ENCODE data around the gene FHIT. TPM values are rescaled to one million over a fixed set of nuclear protein-coding genes. Genes with fewer than 3 reads are reported as not detected.

FHIT gene
- total RNA-seq, 1 donor from 2014 or later: 16.1 TPM

- H3K36me3 Mint-ChIP-seq (ENCODE audit: insufficient read depth): no peaks in the 10 kb centered on the region
- no peak overlapping the region for H3K27ac Mint-ChIP-seq
- H3K4me3 Mint-ChIP-seq (ENCODE audit: low read depth): no peak overlapping the region
- TF ChIP-seq, protein P1, sequence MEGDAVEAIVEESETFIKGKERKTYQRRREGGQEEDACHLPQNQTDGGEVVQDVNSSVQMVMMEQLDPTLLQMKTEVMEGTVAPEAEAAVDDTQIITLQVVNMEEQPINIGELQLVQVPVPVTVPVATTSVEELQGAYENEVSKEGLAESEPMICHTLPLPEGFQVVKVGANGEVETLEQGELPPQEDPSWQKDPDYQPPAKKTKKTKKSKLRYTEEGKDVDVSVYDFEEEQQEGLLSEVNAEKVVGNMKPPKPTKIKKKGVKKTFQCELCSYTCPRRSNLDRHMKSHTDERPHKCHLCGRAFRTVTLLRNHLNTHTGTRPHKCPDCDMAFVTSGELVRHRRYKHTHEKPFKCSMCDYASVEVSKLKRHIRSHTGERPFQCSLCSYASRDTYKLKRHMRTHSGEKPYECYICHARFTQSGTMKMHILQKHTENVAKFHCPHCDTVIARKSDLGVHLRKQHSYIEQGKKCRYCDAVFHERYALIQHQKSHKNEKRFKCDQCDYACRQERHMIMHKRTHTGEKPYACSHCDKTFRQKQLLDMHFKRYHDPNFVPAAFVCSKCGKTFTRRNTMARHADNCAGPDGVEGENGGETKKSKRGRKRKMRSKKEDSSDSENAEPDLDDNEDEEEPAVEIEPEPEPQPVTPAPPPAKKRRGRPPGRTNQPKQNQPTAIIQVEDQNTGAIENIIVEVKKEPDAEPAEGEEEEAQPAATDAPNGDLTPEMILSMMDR (IDR thresholded peaks at IDR 0.05; ENCODE audit: unreplicated experiment): no peak
- H3K4me1 Mint-ChIP-seq (ENCODE audit: low read depth): no peaks in the 10 kb centered on the region
- DNase-seq (ENCODE audit: low spot score, unreplicated experiment): no peak
- H3K9me3 Mint-ChIP-seq (ENCODE audit: low read depth): no peaks in the 10 kb centered on the region
- H3K27me3 Mint-ChIP-seq: no peaks in the 10 kb centered on the region
Observed at GRCh38 chr3:60641354-60641753, 609.9 kb downstream of the FHIT start.

DNA sequence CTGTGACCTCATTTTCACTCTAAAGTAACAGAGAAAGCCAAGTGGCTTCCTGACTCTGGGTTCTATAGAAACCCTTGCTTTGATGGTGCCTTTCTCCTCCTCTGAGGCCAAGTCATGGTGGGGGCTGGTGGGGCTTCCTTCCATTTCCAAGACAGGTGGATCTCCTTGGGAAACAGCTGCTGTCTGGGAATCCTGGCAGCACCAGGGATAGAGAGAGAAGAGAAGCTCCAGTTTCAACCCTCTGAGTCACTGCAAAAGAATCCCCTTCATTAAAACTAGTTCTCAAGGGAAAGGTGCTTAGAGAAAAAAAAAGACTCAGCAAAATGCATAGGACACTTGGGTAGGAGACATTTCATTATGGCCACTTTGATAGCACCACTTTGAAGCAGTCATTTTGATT, 614.4 kb downstream of the FHIT start:
- DNase-seq (ENCODE audit: low spot score, unreplicated experiment): no peak
- TF ChIP-seq, protein P1 (IDR thresholded peaks at IDR 0.05; ENCODE audit: unreplicated experiment): no peak
- Mint-ChIP-seq H3K4me3 (ENCODE audit: low read depth) (no peak overlapping the region), H3K4me1 (ENCODE audit: low read depth) (no peaks in the 10 kb centered on the region), H3K36me3 (ENCODE audit: insufficient read depth) (no peaks in the 10 kb centered on the region), H3K27ac (no peak overlapping the region), H3K9me3 (ENCODE audit: low read depth) (no peaks in the 10 kb centered on the region), H3K27me3 (no peaks in the 10 kb centered on the region)

GRCh38 chr3:60633644-60634043, 617.6 kb downstream of the FHIT start:
- no peaks in the 10 kb centered on the region for H3K9me3 Mint-ChIP-seq (ENCODE audit: low read depth)

DNA sequence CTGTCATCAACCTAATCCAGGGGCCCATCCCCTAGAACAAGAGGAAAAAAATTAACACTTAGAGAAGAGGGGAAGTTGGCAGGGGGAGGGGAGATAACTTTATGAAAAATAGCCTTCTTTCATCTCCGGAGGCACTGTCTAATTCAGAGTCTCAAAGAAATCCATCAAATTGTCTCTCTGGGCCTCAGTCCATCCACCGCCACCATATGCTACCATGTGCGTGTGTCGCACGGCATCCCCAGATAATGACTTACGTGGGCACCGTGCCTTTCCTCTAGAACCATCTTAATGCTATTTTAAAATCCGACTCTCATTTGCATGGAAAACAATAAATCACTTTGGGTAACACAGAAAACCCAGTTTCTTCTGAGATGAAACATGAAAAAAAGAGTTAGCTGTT, 619.7 kb downstream of the FHIT start:
- no peaks in the 10 kb centered on the region for H3K9me3 Mint-ChIP-seq (ENCODE audit: low read depth)
- no peaks in the 10 kb centered on the region for H3K27me3 Mint-ChIP-seq
- TF ChIP-seq, protein P1 (IDR thresholded peaks at IDR 0.05; ENCODE audit: unreplicated experiment): no peak
- no peak overlapping the region for H3K27ac Mint-ChIP-seq
- no peak overlapping the region for H3K4me3 Mint-ChIP-seq (ENCODE audit: low read depth)
- DNase-seq (ENCODE audit: low spot score, unreplicated experiment): no peak
- H3K36me3 Mint-ChIP-seq (ENCODE audit: insufficient read depth): no peaks in the 10 kb centered on the region
- H3K4me1 Mint-ChIP-seq (ENCODE audit: low read depth): no peaks in the 10 kb centered on the region

More at GRCh38 chr3:60633644-60634043, 617.6 kb downstream of the FHIT start:
- Mint-ChIP-seq H3K36me3 (ENCODE audit: insufficient read depth) (no peaks in the 10 kb centered on the region), H3K4me1 (ENCODE audit: low read depth) (no peaks in the 10 kb centered on the region), H3K27ac (no peak overlapping the region), H3K4me3 (ENCODE audit: low read depth) (no peak overlapping the region), H3K27me3 (no peaks in the 10 kb centered on the region)
- DNase-seq (ENCODE audit: low spot score, unreplicated experiment): no peak
- TF ChIP-seq, protein P1 (IDR thresholded peaks at IDR 0.05; ENCODE audit: unreplicated experiment): no peak

DNA sequence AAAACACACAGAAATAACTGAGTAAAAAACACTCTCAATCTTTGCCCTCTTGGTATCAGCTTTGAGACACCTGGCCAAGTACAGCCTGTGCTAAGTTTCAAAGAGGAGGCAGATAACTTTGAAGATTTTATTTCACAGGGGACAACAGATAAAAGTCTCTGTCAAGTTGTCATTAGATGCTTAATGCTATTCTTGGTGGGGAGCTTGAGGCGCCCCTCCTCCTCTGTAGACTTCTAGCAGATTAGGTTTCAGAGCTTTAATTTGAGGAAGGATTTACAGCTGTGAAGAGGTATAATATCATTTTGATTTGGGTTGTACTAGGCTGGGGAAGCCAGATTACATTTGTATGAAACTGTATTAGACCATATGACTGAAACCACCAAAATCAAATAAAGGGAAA, 620.3 kb downstream of the FHIT start:
- Mint-ChIP-seq H3K27me3 (no peaks in the 10 kb centered on the region), H3K4me1 (ENCODE audit: low read depth) (no peaks in the 10 kb centered on the region), H3K9me3 (ENCODE audit: low read depth) (no peaks in the 10 kb centered on the region), H3K4me3 (ENCODE audit: low read depth) (no peak overlapping the region), H3K36me3 (ENCODE audit: insufficient read depth) (no peaks in the 10 kb centered on the region), H3K27ac (no peak overlapping the region)
- TF ChIP-seq, protein P1 (IDR thresholded peaks at IDR 0.05; ENCODE audit: unreplicated experiment): no peak
- no peak for DNase-seq (ENCODE audit: low spot score, unreplicated experiment)
